Endothelial cell of umbilical vein (primary cell): ENCODE data around the gene RPIA. TPM values are rescaled to one million over a fixed set of nuclear protein-coding genes. Genes with fewer than 3 reads are reported as not detected.

Source experiments
- BruUV-seq: library from RNA; stranded (reverse); fragments of 400-500 nt; replicated peaks from 2 replicates; lab custom pipeline; 2021; lab: Mats Ljungman, UMichigan
- CTCF ChIA-PET: fragments of 300-600, 350-600 bp; sonication (Branson Sonifier 250); formaldehyde crosslinking; loops from one replicate; lab custom pipeline; 2021; ENCODE audit warnings: antibody characterized with exemption, inconsistent platforms; lab: Charles Lee
- POLR2A ChIA-PET: fragments of 300-600, 350-600 bp; sonication (Branson Sonifier 250); formaldehyde crosslinking; loops from one replicate; lab custom pipeline; 2021; ENCODE audit warnings: antibody characterized with exemption, inconsistent platforms; lab: Charles Lee
- DNase-seq: peaks from one replicate; pipeline ENCODE4 v3.0.0-alpha.2; 2011; ENCODE audit warnings: low read depth, low spot score
- FAIRE-seq: peaks from 2 replicates; lab custom pipeline; 2011; peaks lifted over from hg19 to GRCh38; lab: Jason Lieb, UNC
- H2AFZ ChIP-seq: 2 replicates; pipeline ENCODE4 v1.6.0; 2012; ENCODE audit warnings: low read depth, low read length, control low read depth, inconsistent platforms
- H3K27ac ChIP-seq: 2 replicates; pipeline ENCODE4 v1.5.1; 2011; ENCODE audit warnings: low read depth, mild to moderate bottlenecking, control low read depth, low read length, moderate library complexity; ENCODE audit not compliant: insufficient read depth
- H3K27me3 ChIP-seq, 2 experiments: 2 replicates each; pipeline versions ENCODE4 v1.6.0 to v1.6.1; 2011; ENCODE audit warnings: low read length in 2 of 2, mixed read lengths in 1 of 2; ENCODE audit not compliant: control insufficient read depth in 2 of 2, insufficient read depth in 2 of 2
- H3K36me3 ChIP-seq, 2 experiments: 2 replicates in 1 of 2; 3 replicates in 1 of 2; pipeline ENCODE4 v1.5.1; 2011; ENCODE audit warnings: low read length in 2 of 2, mild to moderate bottlenecking in 1 of 2, moderate library complexity in 1 of 2; ENCODE audit not compliant: control insufficient read depth in 2 of 2, insufficient read depth in 2 of 2; ENCODE audit errors: extremely low read depth in 1 of 2
- H3K4me1 ChIP-seq: 3 replicates; pipeline ENCODE4 v1.5.1; 2011; ENCODE audit warnings: mild to moderate bottlenecking, low read length; ENCODE audit not compliant: control insufficient read depth, insufficient read depth; ENCODE audit errors: extremely low read depth
- H3K4me2 ChIP-seq: 2 replicates; pipeline ENCODE4 v1.6.1; 2011; ENCODE audit warnings: low read length, control low read depth, mixed read lengths; ENCODE audit not compliant: insufficient read depth
- H3K4me3 ChIP-seq, 3 experiments: fragments of 200-600 bp in 1 of 3; sonication (generic), shearing (Covaris generic) in 1 of 3; replicated peaks in 1 of 3; 2 replicates each; pipeline ENCODE4 v1.5.1; 2011 to 2016; ENCODE audit warnings: control low read depth in 3 of 3, low read length in 3 of 3, mild to moderate bottlenecking in 2 of 3, inconsistent platforms in 1 of 3, low read depth in 1 of 3, moderate library complexity in 1 of 3; ENCODE audit not compliant: insufficient read depth in 1 of 3
- H3K79me2 ChIP-seq: 2 replicates; pipeline ENCODE4 v1.6.0; 2012; ENCODE audit warnings: low read length, inconsistent platforms; ENCODE audit not compliant: control insufficient read depth, insufficient read depth
- H3K9ac ChIP-seq: replicated peaks from 2 replicates; pipeline ENCODE3; 2011; ENCODE audit warnings: low read length, control low read depth; ENCODE audit not compliant: insufficient read depth; ENCODE audit errors: extremely low read depth
- H3K9me1 ChIP-seq: replicated peaks from 3 replicates; pipeline ENCODE4 v1.6.0; 2011; ENCODE audit warnings: mild to moderate bottlenecking, low read length; ENCODE audit not compliant: control insufficient read depth, insufficient read depth; ENCODE audit errors: extremely low read depth
- H3K9me3 ChIP-seq: replicated peaks from 2 replicates; pipeline ENCODE4 v1.5.1; 2012; ENCODE audit warnings: low read length, inconsistent platforms; ENCODE audit not compliant: control insufficient read depth, insufficient read depth
- H4K20me1 ChIP-seq: replicated peaks from 2 replicates; pipeline ENCODE3; 2011; ENCODE audit warnings: mild to moderate bottlenecking, low read length; ENCODE audit not compliant: control insufficient read depth, insufficient read depth; ENCODE audit errors: extremely low read depth
- EZH2 ChIP-seq: IDR thresholded peaks from 2 replicates; pipeline ENCODE4 v1.6.1; 2012; ENCODE audit warnings: borderline replicate concordance, low read depth, mild to moderate bottlenecking, moderate library complexity, low read length, inconsistent platforms; ENCODE audit not compliant: severe bottlenecking
- FOS ChIP-seq: IDR thresholded peaks from 2 replicates; pipeline ENCODE4 v1.6.1; 2011; ENCODE audit warnings: mild to moderate bottlenecking, low read length, moderate library complexity, borderline replicate concordance; ENCODE audit not compliant: insufficient read depth
- GATA2 ChIP-seq: IDR thresholded peaks from 2 replicates; pipeline ENCODE4 v1.7.0; 2011; ENCODE audit warnings: low read depth, mild to moderate bottlenecking, moderate library complexity, mixed read lengths, low read length; ENCODE audit not compliant: insufficient read length, insufficient read depth
- JUN ChIP-seq: IDR thresholded peaks from 2 replicates; pipeline ENCODE4 v1.6.1; 2011; ENCODE audit warnings: borderline replicate concordance, low read depth; ENCODE audit not compliant: insufficient read length, insufficient read depth
- MYC ChIP-seq: IDR thresholded peaks from one replicate; pipeline ENCODE4 v1.6.1; 2011; ENCODE audit warnings: mild to moderate bottlenecking, low read depth, low read length
- POLR2A ChIP-seq: IDR thresholded peaks from 2 replicates; pipeline ENCODE4 v1.6.1; 2012; ENCODE audit warnings: low read depth, mild to moderate bottlenecking, control low read depth, low read length
- POLR2AphosphoS5 ChIP-seq: IDR thresholded peaks from 2 replicates; pipeline ENCODE4 v1.6.1; 2012; ENCODE audit warnings: low read depth, mild to moderate bottlenecking, control low read depth, low read length, moderate library complexity; ENCODE audit not compliant: insufficient read depth
- dilution Hi-C: fragments of 300-500 bp; cut with MboI; formaldehyde crosslinking; loops from one replicate; pipeline ENCODE4 v1.15.0; 2019; ENCODE audit warnings: low sequenced_read_pairs; ENCODE audit not compliant: extremely low pct_ligation_motif_present
- intact Hi-C: fragments of 100-400 bp; cut with micrococcal nuclease; formaldehyde crosslinking; loops from one replicate; pipeline ENCODE4 v1.10.0; 2022
- polyA plus RNA-seq, 4 experiments: library from polyadenylated mRNA; depleted of rRNA in 3 of 4; stranded (reverse) in 3 of 4; unstranded in 1 of 4; fragments of >200 nt; gene quantifications; 2 replicates each; pipeline versions ENCODE4 v1.2.1 to v1.2.3, GENCODE V29; 2011 to 2012; ENCODE audit warnings: missing spikeins in 1 of 4
- total RNA-seq: library from RNA; stranded (reverse); gene quantifications from 2 replicates; pipeline ENCODE4 v1.2.3, GENCODE V29; 2021
- TF ChIP-seq, protein P1 (sequence below), 2 donors: IDR thresholded peaks; 1 replicate in 1 of 2; 2 replicates in 1 of 2; pipeline ENCODE4 v1.5.1; 2011; ENCODE audit warnings: low read length in 2 of 2, mild to moderate bottlenecking in 2 of 2, moderate library complexity in 2 of 2, control low read depth in 1 of 2, inconsistent platforms in 1 of 2, low read depth in 1 of 2; ENCODE audit not compliant: insufficient read depth in 1 of 2; ENCODE audit errors: extremely low read depth in 1 of 2
- TF ChIP-seq, protein P2 (sequence below): IDR thresholded peaks from 2 replicates; pipeline ENCODE4 v1.6.1; 2011; ENCODE audit not compliant: insufficient read depth, insufficient read length

The RPIA gene
- total and polyA plus RNA-seq, 2 donors (not counting 3 experiments of a cell fraction or from before 2014, with no cell fraction given), result 15.7 to 30.3 TPM

DNA sequence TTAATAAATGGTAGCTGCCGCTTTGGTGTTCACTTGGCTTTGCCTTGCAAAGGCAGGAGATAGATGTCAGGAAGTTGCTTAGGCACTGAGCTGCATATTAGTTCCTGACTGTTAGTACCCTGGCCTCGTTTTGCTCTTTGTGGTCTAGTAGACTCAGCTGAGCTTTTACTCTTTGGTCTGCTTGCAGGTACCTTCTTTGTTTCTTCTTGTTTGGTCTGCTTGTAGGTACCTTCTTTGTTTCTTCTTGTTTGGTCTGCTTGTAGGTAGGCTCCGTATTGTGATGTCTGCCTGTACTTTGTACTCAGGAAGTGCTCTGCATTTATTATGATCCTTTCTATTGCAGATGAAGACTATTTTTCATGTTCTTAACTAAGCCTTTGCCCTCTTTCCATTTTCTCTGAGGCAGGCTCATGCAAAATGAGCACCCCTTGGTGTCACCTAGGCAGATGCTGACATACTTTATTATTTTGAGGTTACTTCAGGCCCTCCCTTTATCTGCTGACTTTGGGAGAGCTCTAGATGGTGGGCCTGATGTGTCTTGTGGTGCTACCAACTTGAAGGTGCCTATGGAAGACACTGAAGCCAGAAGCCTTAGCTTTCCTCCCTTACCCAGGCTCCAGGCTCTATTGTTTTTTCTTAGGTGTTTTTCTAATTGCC lies 6.0 kb downstream of the RPIA start:
- no peaks in the 10 kb centered on the region for H4K20me1 ChIP-seq
- H3K9ac ChIP-seq, result no peak overlapping the region
- no peaks in the 10 kb centered on the region for H3K9me3 ChIP-seq
- no peak for DNase-seq
- TF ChIP-seq POLR2A (no peak), EZH2 (no peak), GATA2 (no peak), MYC (no peak), FOS (no peak), POLR2AphosphoS5 (no peak), JUN (no peak)
- TF ChIP-seq, protein P1, sequence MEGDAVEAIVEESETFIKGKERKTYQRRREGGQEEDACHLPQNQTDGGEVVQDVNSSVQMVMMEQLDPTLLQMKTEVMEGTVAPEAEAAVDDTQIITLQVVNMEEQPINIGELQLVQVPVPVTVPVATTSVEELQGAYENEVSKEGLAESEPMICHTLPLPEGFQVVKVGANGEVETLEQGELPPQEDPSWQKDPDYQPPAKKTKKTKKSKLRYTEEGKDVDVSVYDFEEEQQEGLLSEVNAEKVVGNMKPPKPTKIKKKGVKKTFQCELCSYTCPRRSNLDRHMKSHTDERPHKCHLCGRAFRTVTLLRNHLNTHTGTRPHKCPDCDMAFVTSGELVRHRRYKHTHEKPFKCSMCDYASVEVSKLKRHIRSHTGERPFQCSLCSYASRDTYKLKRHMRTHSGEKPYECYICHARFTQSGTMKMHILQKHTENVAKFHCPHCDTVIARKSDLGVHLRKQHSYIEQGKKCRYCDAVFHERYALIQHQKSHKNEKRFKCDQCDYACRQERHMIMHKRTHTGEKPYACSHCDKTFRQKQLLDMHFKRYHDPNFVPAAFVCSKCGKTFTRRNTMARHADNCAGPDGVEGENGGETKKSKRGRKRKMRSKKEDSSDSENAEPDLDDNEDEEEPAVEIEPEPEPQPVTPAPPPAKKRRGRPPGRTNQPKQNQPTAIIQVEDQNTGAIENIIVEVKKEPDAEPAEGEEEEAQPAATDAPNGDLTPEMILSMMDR (IDR thresholded peaks at IDR 0.05; ENCODE audit: extremely low read depth in 1 of 2, insufficient read depth in 1 of 2, low read depth in 1 of 2, low read length in 2 of 2), result no peak
- TF ChIP-seq, protein P2, sequence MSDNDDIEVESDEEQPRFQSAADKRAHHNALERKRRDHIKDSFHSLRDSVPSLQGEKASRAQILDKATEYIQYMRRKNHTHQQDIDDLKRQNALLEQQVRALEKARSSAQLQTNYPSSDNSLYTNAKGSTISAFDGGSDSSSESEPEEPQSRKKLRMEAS, result no peak
- intact Hi-C loops (no loop called here), dilution Hi-C loops (no loop called here)
- no peaks in the 10 kb centered on the region for H3K9me1 ChIP-seq
- no peak for FAIRE-seq
- H3K27me3 ChIP-seq, result no peaks in the 10 kb centered on the region
- CTCF ChIA-PET, result interaction anchor here (1.0 to 1.3 kb wide), 2 partner anchors 9 to 18 kb away, joined by 3 to 6 read pairs; no protein-coding TSS in a partner anchor
- peaks cover 10% of the 10 kb centered on the region for H3K4me1 ChIP-seq
- BruUV-seq, result no TSS peak
- H3K36me3 ChIP-seq, result peaks cover 0 to 6% of the 10 kb centered on the region in 2 experiments
- POLR2A ChIA-PET, result no interaction called here
- H3K27ac ChIP-seq, result no peak overlapping the region
- no peak overlapping the region for H2AFZ ChIP-seq
- H3K4me3 ChIP-seq, result no peak overlapping the region
- H3K4me2 ChIP-seq, result no peak overlapping the region
- H3K79me2 ChIP-seq, result peaks cover 52% of the 10 kb centered on the region
